ENCODE measurements around the gene LAMTOR4.
A peak's percentile ranks its signal among the peaks of the same experiment; 100 is the strongest.

LAMTOR4 gene

GRCh38 chr7:100153708-100154535 lies 5.2 kb downstream of the LAMTOR4 start:
- DNase-seq (ENCODE audit: low read depth), result no peak

GRCh38 chr7:100154651-100155491 lies 6.2 kb downstream of the LAMTOR4 start:
- no peak for DNase-seq (ENCODE audit: low read depth)

- no peak for DNase-seq (ENCODE audit: low read depth)
These were observed 7.0 kb downstream of the LAMTOR4 start for GRCh38 chr7:100155553-100156317.

GRCh38 chr7:100156331-100157068 lies 7.8 kb downstream of the LAMTOR4 start:
- DNase-seq (ENCODE audit: low read depth), result no peak

- no peak for DNase-seq (ENCODE audit: low read depth)
These were observed 8.3 kb downstream of the LAMTOR4 start for GRCh38 chr7:100157069-100157333.

- no peak for DNase-seq (ENCODE audit: low read depth)
These were observed 8.9 kb downstream of the LAMTOR4 start for GRCh38 chr7:100157334-100158228.

- peak; percentile 86 for DNase-seq (ENCODE audit: low read depth)
These were observed 9.7 kb downstream of the LAMTOR4 start, which contains the start of gene TRAPPC14 for GRCh38 chr7:100158229-100159098. TRAPPC14 (minus strand) TSS chr7:100158723; CDS start chr7:100158499, 224 bp downstream.

GRCh38 chr7:100159099-100159623 lies 10.4 kb downstream of the LAMTOR4 start:
- DNase-seq (ENCODE audit: low read depth), result no peak

- DNase-seq (ENCODE audit: low read depth), result no peak
These were observed 11.3 kb downstream of the LAMTOR4 start for GRCh38 chr7:100160067-100160466.

GRCh38 chr7:100163006-100163531 lies 14.4 kb downstream of the LAMTOR4 start:
- no peak for DNase-seq (ENCODE audit: low read depth)

- DNase-seq (ENCODE audit: low read depth), result no peak
These were observed 15.2 kb downstream of the LAMTOR4 start for GRCh38 chr7:100163871-100164270.

- no peak for DNase-seq (ENCODE audit: low read depth)
These were observed 17.7 kb downstream of the LAMTOR4 start for GRCh38 chr7:100166317-100166940.

- DNase-seq (ENCODE audit: low read depth), result no peak
These were observed 18.5 kb downstream of the LAMTOR4 start for GRCh38 chr7:100166970-100167911.

GRCh38 chr7:100167912-100168323 lies 19.2 kb downstream of the LAMTOR4 start:
- DNase-seq (ENCODE audit: low read depth), result no peak

- no peak for DNase-seq (ENCODE audit: low read depth)
These were observed 20.6 kb downstream of the LAMTOR4 start for GRCh38 chr7:100169147-100169850.

GRCh38 chr7:100170101-100170897 lies 21.6 kb downstream of the LAMTOR4 start:
- no peak for DNase-seq (ENCODE audit: low read depth)
